Measurements from ENCODE around the gene HM13.
A peak's percentile ranks its signal among the peaks of the same experiment; 100 is the strongest.
"Not testable (repeated sequence)": the region's sequence is repeated elsewhere in the genome, so short reads cannot be mapped to it uniquely, and the experiment has no call there.

The HM13 gene

GRCh38 chr20:31523361-31524283 is 9.4 kb downstream of the HM13 start:
- H3K27ac ChIP-seq: no peak overlapping the region
- peak overlapping the region; percentile 45 for H3K4me2 ChIP-seq
- peaks cover 95% of the 10 kb centered on the region for H3K36me3 ChIP-seq
- TF ChIP-seq Cebpa-rat (IDR thresholded peaks at IDR 0.05): no peak
- H3K9me3 ChIP-seq: no peaks in the 10 kb centered on the region
- H3K4me3 ChIP-seq: no peak overlapping the region
- H3K4me1 ChIP-seq: peaks cover 15% of the 10 kb centered on the region
- peaks cover 99% of the 10 kb centered on the region for H4K20me1 ChIP-seq
- H3K9ac ChIP-seq: no peak overlapping the region
- no peaks in the 10 kb centered on the region for H3K27me3 ChIP-seq

GRCh38 chr20:31527266-31527665 is 13.0 kb downstream of the HM13 start:
- Histone ChIP-seq H3K4me1 (peaks cover 15% of the 10 kb centered on the region), H3K4me3 (no peak overlapping the region), H3K27ac (no peak overlapping the region), H4K20me1 (peaks cover 95% of the 10 kb centered on the region), H3K27me3 (no peaks in the 10 kb centered on the region), H3K9me3 (no peaks in the 10 kb centered on the region), H3K4me2 (no peak overlapping the region), H3K9ac (no peak overlapping the region), H3K36me3 (peaks cover 96% of the 10 kb centered on the region)
- TF ChIP-seq Cebpa-rat (IDR thresholded peaks at IDR 0.05): no peak

GRCh38 chr20:31535298-31535697 is 21.1 kb downstream of the HM13 start:
- H3K27ac ChIP-seq: no peak overlapping the region
- H3K27me3 ChIP-seq: no peaks in the 10 kb centered on the region
- H3K4me1 ChIP-seq: peaks cover 18% of the 10 kb centered on the region
- no peak overlapping the region for H3K4me2 ChIP-seq
- peaks cover 99% of the 10 kb centered on the region for H3K36me3 ChIP-seq
- TF ChIP-seq Cebpa-rat (IDR thresholded peaks at IDR 0.05): no peak
- no peak overlapping the region for H3K9ac ChIP-seq
- no peak overlapping the region for H3K4me3 ChIP-seq
- H3K9me3 ChIP-seq: no peaks in the 10 kb centered on the region
- peaks cover 90% of the 10 kb centered on the region for H4K20me1 ChIP-seq

GRCh38 chr20:31536575-31536974 is 22.3 kb downstream of the HM13 start:
- no peaks in the 10 kb centered on the region for H3K27me3 ChIP-seq
- H3K27ac ChIP-seq: no peak overlapping the region
- H3K4me2 ChIP-seq: no peak overlapping the region
- peaks cover 90% of the 10 kb centered on the region for H4K20me1 ChIP-seq
- no peak overlapping the region for H3K4me3 ChIP-seq
- 0 out of 2 replicates have a peak overlapping the region, but pooled peaks have one; percentile 10 for H3K9ac ChIP-seq
- H3K36me3 ChIP-seq: peaks cover 98% of the 10 kb centered on the region
- peaks cover 23% of the 10 kb centered on the region for H3K4me1 ChIP-seq
- no peak for TF ChIP-seq Cebpa-rat (IDR thresholded peaks at IDR 0.05)
- H3K9me3 ChIP-seq: no peaks in the 10 kb centered on the region

GRCh38 chr20:31537116-31537871 is 23.1 kb downstream of the HM13 start:
- H3K9ac ChIP-seq: 0 out of 2 replicates have a peak overlapping the region, but pooled peaks have one; percentile 10
- no peak overlapping the region for H3K27ac ChIP-seq
- peak overlapping the region; percentile 26; the same call in 1 of the 2 replicates for H3K4me2 ChIP-seq

GRCh38 chr20:31537890-31538289 is 23.6 kb downstream of the HM13 start:
- Histone ChIP-seq H3K4me2 (peak overlapping the region; percentile 26; the same call in 1 of the 2 replicates), H3K9ac (no peak overlapping the region), H3K27me3 (no peaks in the 10 kb centered on the region), H4K20me1 (peaks cover 86% of the 10 kb centered on the region), H3K4me1 (peaks cover 32% of the 10 kb centered on the region), H3K4me3 (no peak overlapping the region), H3K27ac (no peak overlapping the region), H3K36me3 (peaks cover 98% of the 10 kb centered on the region), H3K9me3 (no peaks in the 10 kb centered on the region)
- no peak for TF ChIP-seq Cebpa-rat (IDR thresholded peaks at IDR 0.05)

More at GRCh38 chr20:31537116-31537871, 23.1 kb downstream of the HM13 start:
- Histone ChIP-seq H4K20me1 (peaks cover 90% of the 10 kb centered on the region), H3K4me3 (no peak overlapping the region), H3K36me3 (peaks cover 98% of the 10 kb centered on the region), H3K9me3 (no peaks in the 10 kb centered on the region), H3K27me3 (no peaks in the 10 kb centered on the region), H3K4me1 (peaks cover 30% of the 10 kb centered on the region)
- no peak for TF ChIP-seq Cebpa-rat (IDR thresholded peaks at IDR 0.05)

- H3K27ac ChIP-seq: no peak overlapping the region
- H3K4me2 ChIP-seq: no peak overlapping the region
- no peaks in the 10 kb centered on the region for H3K27me3 ChIP-seq
- H3K36me3 ChIP-seq: peaks cover 98% of the 10 kb centered on the region
- TF ChIP-seq Cebpa-rat (IDR thresholded peaks at IDR 0.05): no peak
- H3K9ac ChIP-seq: no peak overlapping the region
- no peaks in the 10 kb centered on the region for H3K9me3 ChIP-seq
- H4K20me1 ChIP-seq: peaks cover 82% of the 10 kb centered on the region
- H3K4me3 ChIP-seq: no peak overlapping the region
- H3K4me1 ChIP-seq: peaks cover 32% of the 10 kb centered on the region
Observed at GRCh38 chr20:31538326-31538725, 24.1 kb downstream of the HM13 start.

- not testable (repeated sequence) for H3K4me2 ChIP-seq, H3K27ac ChIP-seq, H3K27me3 ChIP-seq, H3K9me3 ChIP-seq, H3K4me3 ChIP-seq, H3K9ac ChIP-seq
- Histone ChIP-seq H3K4me1 (peaks cover 32% of the 10 kb centered on the region), H4K20me1 (peaks cover 73% of the 10 kb centered on the region), H3K36me3 (peaks cover 98% of the 10 kb centered on the region)
Observed at GRCh38 chr20:31539636-31540035, 25.4 kb downstream of the HM13 start.

GRCh38 chr20:31540406-31540805 is 26.2 kb downstream of the HM13 start:
- Histone ChIP-seq H3K9me3 (no peaks in the 10 kb centered on the region), H3K27me3 (no peaks in the 10 kb centered on the region), H3K36me3 (peaks cover 99% of the 10 kb centered on the region), H3K27ac (no peak overlapping the region), H3K9ac (no peak overlapping the region), H3K4me1 (peaks cover 32% of the 10 kb centered on the region), H4K20me1 (peaks cover 68% of the 10 kb centered on the region), H3K4me3 (no peak overlapping the region), H3K4me2 (no peak overlapping the region)
- TF ChIP-seq Cebpa-rat (IDR thresholded peaks at IDR 0.05): no peak

Data from BLaER1 (cell line).